SK-N-SH (cell line): ENCODE data around the gene HDAC4.

Experiments
- CTCF ChIP-seq: fragments of 200-600 bp; sonication (generic); IDR thresholded peaks from 2 replicates; pipeline ENCODE4 v1.6.1; 2017; ENCODE audit warnings: antibody characterized with exemption, mild to moderate bottlenecking, moderate library complexity
- NFIC ChIP-seq: IDR thresholded peaks from 2 replicates; pipeline ENCODE4 v1.4.0; 2012; ENCODE audit warnings: borderline replicate concordance
- POLR2AphosphoS5 ChIP-seq: IDR thresholded peaks from 2 replicates; pipeline ENCODE4 v1.6.1; 2012; ENCODE audit warnings: low read depth, low read length
- RAD21 ChIP-seq: IDR thresholded peaks from 2 replicates; pipeline ENCODE4 v1.6.1; 2012; ENCODE audit warnings: mild to moderate bottlenecking, low read length

- peak; percentile 96 for TF ChIP-seq RAD21
- no peak for TF ChIP-seq POLR2AphosphoS5
- TF ChIP-seq NFIC = no peak
- TF ChIP-seq CTCF = peak; percentile 62
Observed at GRCh38 chr2:239106314-239106908, 294.4 kb downstream of the HDAC4 start.
